CD14-positive monocyte (primary cell): ENCODE results near the gene VGLL2. TPM values are rescaled to one million over a fixed set of nuclear protein-coding genes. Genes with fewer than 3 reads are reported as not detected.

ENCODE experiments used
- DNase-seq, 3 donors: peaks; one replicate each; pipeline ENCODE4 v3.0.0-alpha.2; 2011 to 2022
- H2AFZ ChIP-seq: 2 replicates; pipeline ENCODE4 v1.6.0; 2012; ENCODE audit warnings: mild to moderate bottlenecking, low read depth, low read length, inconsistent platforms; ENCODE audit not compliant: insufficient read depth, poor library complexity, severe bottlenecking
- H3K27ac ChIP-seq, 2 donors: 1 replicate in 1 of 2; 2 replicates in 1 of 2; pipeline ENCODE4 v1.5.1; 2012 to 2013; ENCODE audit warnings: low read length in 2 of 2, control low read depth in 1 of 2, inconsistent platforms in 1 of 2, low read depth in 1 of 2, mild to moderate bottlenecking in 1 of 2
- H3K27me3 ChIP-seq, 2 donors: one replicate each; pipeline versions ENCODE4 v1.6.0 to v1.6.1; 2011 to 2013; ENCODE audit warnings: low read length in 2 of 2; ENCODE audit not compliant: control insufficient read depth in 2 of 2, insufficient read depth in 2 of 2
- H3K36me3 ChIP-seq, 2 donors: replicated peaks in 1 of 2; 1 replicate in 1 of 2; 2 replicates in 1 of 2; pipeline versions ENCODE4 v1.5.1 to v1.6.1; 2012 to 2013; ENCODE audit warnings: low read length in 2 of 2, control low read depth in 1 of 2, inconsistent platforms in 1 of 2, mild to moderate bottlenecking in 1 of 2; ENCODE audit not compliant: insufficient read depth in 2 of 2, control insufficient read depth in 1 of 2
- H3K4me1 ChIP-seq, 2 donors: 1 replicate in 1 of 2; 2 replicates in 1 of 2; pipeline versions ENCODE4 v1.5.1 to v1.6.1; 2012 to 2013; ENCODE audit warnings: low read length in 2 of 2, control low read depth in 1 of 2, inconsistent platforms in 1 of 2, mild to moderate bottlenecking in 1 of 2, moderate library complexity in 1 of 2; ENCODE audit not compliant: insufficient read depth in 2 of 2, control insufficient read depth in 1 of 2
- H3K4me2 ChIP-seq: replicated peaks from 2 replicates; pipeline ENCODE3; 2012; ENCODE audit warnings: low read length, moderate library complexity, mild to moderate bottlenecking; ENCODE audit not compliant: poor library complexity, severe bottlenecking; ENCODE audit errors: extremely low read depth
- H3K4me3 ChIP-seq, 3 experiments: fragments of 200-600 bp in 1 of 3; sonication (generic) in 1 of 3; replicated peaks in 1 of 3; 1 replicate in 2 of 3; 2 replicates in 1 of 3; pipeline ENCODE4 v1.5.1; 2011 to 2013; ENCODE audit warnings: low read length in 3 of 3, mild to moderate bottlenecking in 3 of 3, control low read depth in 2 of 3, low read depth in 2 of 3, inconsistent platforms in 1 of 3, moderate library complexity in 1 of 3
- H3K79me2 ChIP-seq: 2 replicates; pipeline ENCODE4 v1.6.0; 2012; ENCODE audit warnings: mild to moderate bottlenecking, control low read depth, inconsistent platforms, low read length, moderate library complexity; ENCODE audit not compliant: insufficient read depth
- H3K9ac ChIP-seq: 2 replicates; pipeline ENCODE4 v1.6.0; 2017; ENCODE audit warnings: low read length, mild to moderate bottlenecking; ENCODE audit not compliant: insufficient read depth, poor library complexity, severe bottlenecking
- H3K9me3 ChIP-seq, 2 donors: replicated peaks in 1 of 2; 1 replicate in 1 of 2; 2 replicates in 1 of 2; pipeline versions ENCODE4 v1.5.1 to v1.6.1; 2012 to 2013; ENCODE audit warnings: low read length in 2 of 2, control low read depth in 1 of 2; ENCODE audit not compliant: control insufficient read depth in 1 of 2, insufficient read depth in 1 of 2
- H4K20me1 ChIP-seq: 2 replicates; pipeline ENCODE4 v1.6.0; 2012; ENCODE audit warnings: mild to moderate bottlenecking, low read length, control low read depth, moderate library complexity; ENCODE audit not compliant: insufficient read depth
- H3K27ac Mint-ChIP-seq, 7 donors: one replicate each; pipeline ENCODE4 v1.8.0; 2020; ENCODE audit warnings: mild to moderate bottlenecking in 7 of 7, mixed read lengths in 7 of 7, moderate library complexity in 6 of 7, inconsistent platforms in 2 of 7
- H3K27me3 Mint-ChIP-seq, 3 donors: one replicate each; pipeline ENCODE4 v1.8.0; 2021 to 2022; ENCODE audit warnings: low read depth in 3 of 3, mild to moderate bottlenecking in 3 of 3, mixed read lengths in 3 of 3, moderate library complexity in 3 of 3, inconsistent platforms in 1 of 3
- H3K36me3 Mint-ChIP-seq, 2 donors: one replicate each; pipeline ENCODE4 v1.8.0; 2020; ENCODE audit warnings: mixed read lengths in 2 of 2, inconsistent platforms in 1 of 2, mild to moderate bottlenecking in 1 of 2
- H3K4me1 Mint-ChIP-seq: one replicate; pipeline ENCODE4 v1.8.0; 2020; ENCODE audit warnings: mild to moderate bottlenecking, mixed read lengths
- H3K4me3 Mint-ChIP-seq, 2 donors: one replicate each; pipeline ENCODE4 v1.8.0; 2020; ENCODE audit warnings: mild to moderate bottlenecking in 2 of 2, mixed read lengths in 2 of 2, moderate library complexity in 1 of 2
- H3K9me3 Mint-ChIP-seq, 7 donors: one replicate each; pipeline ENCODE4 v1.8.0; 2020 to 2022; ENCODE audit warnings: mixed read lengths in 7 of 7, mild to moderate bottlenecking in 6 of 7, moderate library complexity in 6 of 7, inconsistent platforms in 2 of 7
- CTCF ChIP-seq: fragments of 200-600 bp; IDR thresholded peaks from one replicate; pipeline ENCODE4 v1.8.0; 2022; ENCODE audit warnings: antibody characterized with exemption, mild to moderate bottlenecking
- WGBS: methylation state at CpG from one replicate; pipeline ENCODE4 v1.1.5; 2013; ENCODE audit warnings: missing lambda C conversion rate; ENCODE audit not compliant: insufficient coverage; 5-methylcytosine and 5-hydroxymethylcytosine counted together
- intact Hi-C, 2 donors: fragments of 100-400 bp; cut with micrococcal nuclease; formaldehyde crosslinking; loops; one replicate each; pipeline versions ENCODE4 v1.15.0 to v1.15.1; 2023
- polyA plus RNA-seq, 3 donors: library from polyadenylated mRNA; depleted of rRNA in 1 of 3; unstranded in 2 of 3; stranded (reverse) in 1 of 3; fragments of 300-500 nt in 2 of 3; fragments of >200 nt in 1 of 3; fragmentation: Illumina TruSeq in 2 of 3; gene quantifications; 1 replicate in 2 of 3; 2 replicates in 1 of 3; pipeline ENCODE4 v1.2.3, GENCODE V29; 2012 to 2021

VGLL2 gene
- polyA plus RNA-seq, 3 donors, result not detected

- no peak overlapping the region for H3K4me2 ChIP-seq
- H2AFZ ChIP-seq, result no peak overlapping the region
- Mint-ChIP-seq H3K4me1 (no peaks in the 10 kb centered on the region), H3K27me3 (peaks cover 0 to 3% (median 1%) of the 10 kb centered on the region in 3 donors), H3K27ac (no peak overlapping the region), H3K36me3 (no peaks in the 10 kb centered on the region), H3K9me3 (peaks cover 0 to 3% (median 0%) of the 10 kb centered on the region in 7 donors), H3K4me3 (no peak overlapping the region)
- H3K4me1 ChIP-seq, result no peaks in the 10 kb centered on the region
- H3K36me3 ChIP-seq, result no peaks in the 10 kb centered on the region
- no peak for TF ChIP-seq CTCF
- H3K79me2 ChIP-seq, result no peaks in the 10 kb centered on the region
- H3K9me3 ChIP-seq, result no peaks in the 10 kb centered on the region
- no peaks in the 10 kb centered on the region for H4K20me1 ChIP-seq
- no peak overlapping the region for H3K4me3 ChIP-seq
- WGBS, result 80% methylated on average over 2 of the region's 3 CpGs
- intact Hi-C loops, result no loop called here
- no peak overlapping the region for H3K27ac ChIP-seq
- no peak for DNase-seq
- no peak overlapping the region for H3K9ac ChIP-seq
- no peaks in the 10 kb centered on the region for H3K27me3 ChIP-seq
These were observed 43.7 kb downstream of the VGLL2 start for GRCh38 chr6:117309069-117309468.

GRCh38 chr6:117309611-117310010 lies 44.3 kb downstream of the VGLL2 start:
- no peaks in the 10 kb centered on the region for H3K4me1 ChIP-seq
- TF ChIP-seq CTCF, result no peak
- H3K4me3 Mint-ChIP-seq, result no peak overlapping the region
- no peaks in the 10 kb centered on the region for H4K20me1 ChIP-seq
- no peak overlapping the region for H3K9ac ChIP-seq
- no peak overlapping the region for H3K4me2 ChIP-seq
- intact Hi-C loops, result no loop called here
- H3K9me3 Mint-ChIP-seq, result peaks cover 0 to 3% (median 0%) of the 10 kb centered on the region in 7 donors
- H2AFZ ChIP-seq, result no peak overlapping the region
- H3K36me3 Mint-ChIP-seq, result no peaks in the 10 kb centered on the region
- H3K9me3 ChIP-seq, result no peaks in the 10 kb centered on the region
- H3K36me3 ChIP-seq, result no peaks in the 10 kb centered on the region
- H3K27ac Mint-ChIP-seq, result no peak overlapping the region
- peaks cover 0 to 3% (median 1%) of the 10 kb centered on the region in 3 donors for H3K27me3 Mint-ChIP-seq
- H3K27ac ChIP-seq, result no peak overlapping the region
- DNase-seq, result no peak
- no peaks in the 10 kb centered on the region for H3K4me1 Mint-ChIP-seq
- H3K27me3 ChIP-seq, result no peaks in the 10 kb centered on the region
- no peaks in the 10 kb centered on the region for H3K79me2 ChIP-seq
- H3K4me3 ChIP-seq, result no peak overlapping the region
